Measurements from ENCODE around the gene CHAMP1.

The CHAMP1 gene, protein sequence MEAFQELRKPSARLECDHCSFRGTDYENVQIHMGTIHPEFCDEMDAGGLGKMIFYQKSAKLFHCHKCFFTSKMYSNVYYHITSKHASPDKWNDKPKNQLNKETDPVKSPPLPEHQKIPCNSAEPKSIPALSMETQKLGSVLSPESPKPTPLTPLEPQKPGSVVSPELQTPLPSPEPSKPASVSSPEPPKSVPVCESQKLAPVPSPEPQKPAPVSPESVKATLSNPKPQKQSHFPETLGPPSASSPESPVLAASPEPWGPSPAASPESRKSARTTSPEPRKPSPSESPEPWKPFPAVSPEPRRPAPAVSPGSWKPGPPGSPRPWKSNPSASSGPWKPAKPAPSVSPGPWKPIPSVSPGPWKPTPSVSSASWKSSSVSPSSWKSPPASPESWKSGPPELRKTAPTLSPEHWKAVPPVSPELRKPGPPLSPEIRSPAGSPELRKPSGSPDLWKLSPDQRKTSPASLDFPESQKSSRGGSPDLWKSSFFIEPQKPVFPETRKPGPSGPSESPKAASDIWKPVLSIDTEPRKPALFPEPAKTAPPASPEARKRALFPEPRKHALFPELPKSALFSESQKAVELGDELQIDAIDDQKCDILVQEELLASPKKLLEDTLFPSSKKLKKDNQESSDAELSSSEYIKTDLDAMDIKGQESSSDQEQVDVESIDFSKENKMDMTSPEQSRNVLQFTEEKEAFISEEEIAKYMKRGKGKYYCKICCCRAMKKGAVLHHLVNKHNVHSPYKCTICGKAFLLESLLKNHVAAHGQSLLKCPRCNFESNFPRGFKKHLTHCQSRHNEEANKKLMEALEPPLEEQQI

DNA sequence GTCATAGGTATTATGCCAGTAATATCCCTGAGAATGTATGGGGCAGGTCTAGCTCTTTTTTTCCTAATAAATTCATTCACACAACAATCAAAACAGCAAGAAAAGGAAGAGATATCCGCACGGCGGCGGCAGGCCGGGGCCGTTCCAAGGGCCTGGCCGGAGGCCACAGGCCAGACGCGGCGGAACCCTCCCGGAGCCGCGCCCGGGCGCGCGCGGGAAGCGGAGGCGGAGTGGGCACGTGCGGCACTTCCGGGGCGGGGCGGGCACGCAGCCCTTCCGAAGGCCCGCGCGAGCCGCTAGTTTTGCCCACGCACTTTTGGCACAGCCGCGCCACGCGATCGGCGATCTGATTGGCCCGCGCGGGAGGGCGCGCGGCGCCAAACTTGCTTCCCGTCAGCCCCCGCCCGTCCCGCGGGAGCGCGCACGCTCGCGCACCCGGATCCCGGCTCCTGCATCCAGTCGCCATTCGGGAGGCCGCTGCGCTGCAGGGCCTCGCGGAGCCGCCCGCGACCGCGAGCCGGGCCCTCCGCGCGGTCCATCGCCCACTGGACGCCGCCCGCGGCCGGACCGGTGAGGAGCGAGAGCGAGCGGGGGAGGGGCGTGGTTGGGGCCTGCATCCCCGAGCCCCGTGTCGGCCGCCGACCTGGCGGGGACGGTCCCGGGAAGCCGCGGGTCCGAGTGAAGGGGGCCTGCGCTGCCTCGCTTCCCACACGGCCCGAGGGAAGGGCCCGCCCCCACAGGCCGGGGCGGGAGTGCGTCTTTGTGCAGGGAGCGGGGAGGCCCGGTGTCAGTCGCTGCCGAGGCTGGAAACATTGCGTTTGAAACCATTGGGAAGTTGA lies at the start of gene CHAMP1:
Gene CHAMP1 (plus strand): TSS at position 430 of the 839 bp plus-strand sequence. CDS start 9,340 bp downstream, outside the sequence.
- TF ChIP-seq, protein P1, sequence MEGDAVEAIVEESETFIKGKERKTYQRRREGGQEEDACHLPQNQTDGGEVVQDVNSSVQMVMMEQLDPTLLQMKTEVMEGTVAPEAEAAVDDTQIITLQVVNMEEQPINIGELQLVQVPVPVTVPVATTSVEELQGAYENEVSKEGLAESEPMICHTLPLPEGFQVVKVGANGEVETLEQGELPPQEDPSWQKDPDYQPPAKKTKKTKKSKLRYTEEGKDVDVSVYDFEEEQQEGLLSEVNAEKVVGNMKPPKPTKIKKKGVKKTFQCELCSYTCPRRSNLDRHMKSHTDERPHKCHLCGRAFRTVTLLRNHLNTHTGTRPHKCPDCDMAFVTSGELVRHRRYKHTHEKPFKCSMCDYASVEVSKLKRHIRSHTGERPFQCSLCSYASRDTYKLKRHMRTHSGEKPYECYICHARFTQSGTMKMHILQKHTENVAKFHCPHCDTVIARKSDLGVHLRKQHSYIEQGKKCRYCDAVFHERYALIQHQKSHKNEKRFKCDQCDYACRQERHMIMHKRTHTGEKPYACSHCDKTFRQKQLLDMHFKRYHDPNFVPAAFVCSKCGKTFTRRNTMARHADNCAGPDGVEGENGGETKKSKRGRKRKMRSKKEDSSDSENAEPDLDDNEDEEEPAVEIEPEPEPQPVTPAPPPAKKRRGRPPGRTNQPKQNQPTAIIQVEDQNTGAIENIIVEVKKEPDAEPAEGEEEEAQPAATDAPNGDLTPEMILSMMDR (IDR thresholded peaks at IDR 0.05; ENCODE audit: low read depth, low read length), result no peak
- peak within 1 kb of the TSS; percentile 82 for H3K4me3 ChIP-seq (ENCODE audit: low read depth, low read length)

DNA sequence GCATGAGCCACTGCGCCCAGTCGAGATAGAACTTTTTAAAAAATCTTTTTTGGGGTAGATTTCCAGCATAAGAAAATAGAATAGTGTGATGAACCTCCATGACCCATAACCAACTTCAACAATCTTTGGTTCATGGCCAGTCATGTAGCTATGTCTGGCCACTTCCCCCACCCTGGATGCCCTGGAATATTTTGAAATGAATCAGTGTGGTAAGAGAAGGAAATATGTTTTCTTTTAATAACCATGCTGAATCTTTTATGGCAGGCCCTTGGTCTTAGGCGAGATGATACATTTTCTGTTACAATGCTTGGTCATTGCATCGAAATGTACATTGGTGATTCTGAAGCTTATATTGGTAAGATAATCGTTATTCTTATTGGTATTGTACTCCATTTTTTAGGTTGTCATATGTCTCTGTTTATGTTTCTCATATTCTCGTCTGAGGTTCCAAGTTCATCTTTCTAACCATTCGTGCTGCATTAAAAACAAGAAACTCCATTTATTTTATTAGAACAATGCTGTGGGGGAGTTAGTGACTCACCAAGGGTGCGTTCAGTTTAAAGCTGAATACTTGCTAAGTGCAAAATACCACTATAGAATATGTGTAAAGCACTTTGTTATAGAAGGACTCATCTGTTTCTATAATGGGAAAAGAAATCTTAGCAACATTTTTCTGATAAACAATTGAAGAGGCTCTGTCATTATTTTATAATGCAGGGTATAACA lies 49.3 kb upstream of the CHAMP1 start:
- H3K4me3 ChIP-seq (ENCODE audit: low read depth, low read length), result no peak overlapping the region
- TF ChIP-seq, protein P1 (IDR thresholded peaks at IDR 0.05; ENCODE audit: low read depth, low read length), result no peak

DNA sequence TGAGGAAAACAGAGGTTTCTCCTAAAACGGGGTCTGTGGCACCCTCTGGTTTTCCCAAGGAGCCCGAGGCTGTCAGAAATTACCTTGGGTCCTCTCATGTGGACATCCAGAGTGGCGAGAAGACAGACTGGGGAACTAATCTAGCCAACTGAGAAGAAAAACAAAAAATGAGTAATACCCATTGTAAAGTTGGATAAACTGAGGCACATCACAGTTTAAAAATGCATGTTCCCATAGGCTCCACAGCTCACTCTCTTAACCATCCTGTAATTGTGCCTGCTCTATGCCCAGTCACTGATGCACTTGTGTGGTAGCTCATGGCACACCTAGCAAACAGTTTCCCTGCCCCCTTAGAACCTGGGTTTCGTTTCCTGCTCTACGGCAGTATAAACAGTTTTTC lies 48.1 kb upstream of the CHAMP1 start:
- TF ChIP-seq, protein P1 (IDR thresholded peaks at IDR 0.05; ENCODE audit: low read depth, low read length), result no peak
- no peak overlapping the region for H3K4me3 ChIP-seq (ENCODE audit: low read depth, low read length)

DNA sequence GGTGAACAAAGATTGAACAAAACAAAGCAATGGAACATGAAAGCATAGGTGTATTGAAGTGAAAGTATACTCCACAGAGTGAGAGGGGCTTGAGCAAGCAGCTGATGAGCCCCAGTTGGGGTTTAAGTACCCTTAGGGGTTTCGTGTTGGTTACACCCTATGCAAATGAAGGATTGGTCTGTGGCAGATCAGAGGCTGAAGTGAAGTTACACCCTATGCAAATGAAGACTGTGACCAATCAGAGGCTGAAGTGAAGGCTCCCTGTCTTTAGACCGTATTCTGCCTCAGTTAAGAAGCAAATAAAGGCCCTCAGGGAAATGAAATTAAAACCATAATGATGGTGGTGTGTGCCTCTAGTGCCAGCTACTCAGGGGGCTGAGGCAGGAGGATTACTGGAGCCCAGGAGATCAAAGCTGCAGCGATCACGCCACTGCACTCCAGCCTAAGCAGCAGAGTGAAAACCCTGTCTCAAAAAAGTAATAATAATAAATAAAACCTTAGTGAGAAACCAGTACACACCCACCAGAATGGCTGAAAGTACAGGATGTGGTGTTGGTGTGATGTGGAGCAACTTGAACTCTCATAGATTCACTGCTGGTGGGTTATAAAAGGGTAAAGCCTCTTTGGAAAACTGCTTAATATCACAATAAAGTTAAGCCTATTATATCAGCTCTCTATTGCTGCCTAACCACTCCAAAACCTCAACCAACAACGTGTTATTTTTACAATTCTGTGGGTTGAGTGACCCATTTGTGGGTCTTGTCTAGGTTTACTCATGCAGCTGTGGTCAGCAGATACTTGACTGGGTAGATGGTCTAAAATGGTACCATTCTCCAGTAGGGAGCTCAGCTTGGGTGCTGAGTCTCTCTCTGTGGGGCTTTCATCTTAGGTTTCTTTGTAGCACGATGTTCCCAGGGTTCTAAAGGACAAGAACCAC lies 45.7 kb upstream of the CHAMP1 start:
- TF ChIP-seq, protein P1 (IDR thresholded peaks at IDR 0.05; ENCODE audit: low read depth, low read length), result no peak
- no peak overlapping the region for H3K4me3 ChIP-seq (ENCODE audit: low read depth, low read length)

DNA sequence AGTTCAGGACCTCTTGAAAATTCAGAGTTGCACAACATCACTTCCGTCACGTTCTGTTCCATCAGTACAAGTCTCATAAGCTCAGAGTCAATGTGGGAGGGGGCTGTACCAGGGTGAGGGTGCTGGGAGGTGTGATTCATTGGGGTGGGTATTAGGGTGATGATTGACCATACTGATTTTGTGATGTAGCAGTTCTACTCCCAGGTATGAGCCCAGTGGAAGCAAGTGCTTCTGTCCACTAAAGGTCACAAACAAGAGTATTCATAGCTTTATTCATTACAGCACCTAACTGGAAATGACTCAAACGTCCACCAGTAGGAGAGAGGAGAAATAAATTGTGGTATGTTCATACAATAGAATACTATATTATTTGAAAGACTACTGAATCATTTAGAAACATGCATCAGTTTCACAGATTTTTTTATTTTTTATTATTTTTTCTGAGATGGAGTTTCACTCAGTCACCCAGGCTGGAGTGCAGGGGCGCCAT lies 45.0 kb upstream of the CHAMP1 start:
- TF ChIP-seq, protein P1 (IDR thresholded peaks at IDR 0.05; ENCODE audit: low read depth, low read length), result no peak
- H3K4me3 ChIP-seq (ENCODE audit: low read depth, low read length), result no peak overlapping the region
